Vagina (tissue), 2 donors: ENCODE results near the gene SYNGR2.

Experiments used
- POLR2A ChIP-seq, 2 donors: fragments of 450-650 bp; IDR thresholded peaks; one replicate each; pipeline ENCODE4 v1.6.1; 2017; ENCODE audit warnings: antibody characterized with exemption in 2 of 2, mild to moderate bottlenecking in 2 of 2, moderate library complexity in 2 of 2
- POLR2AphosphoS5 ChIP-seq, 2 donors: sonication (generic); formaldehyde crosslinking; IDR thresholded peaks; one replicate each; pipeline ENCODE4 v1.9.0; 2017; ENCODE audit warnings: antibody characterized with exemption in 2 of 2, mild to moderate bottlenecking in 2 of 2, low read depth in 1 of 2; ENCODE audit not compliant: insufficient read depth in 1 of 2
- TF ChIP-seq, protein P1 (sequence below), 3 experiments: fragments of 450-650 bp in 2 of 3; fragments of 200-600 bp in 1 of 3; sonication (generic) in 1 of 3; IDR thresholded peaks; one replicate each; pipeline ENCODE4 v1.5.1; 2017 to 2019; ENCODE audit warnings: antibody characterized with exemption in 3 of 3, mild to moderate bottlenecking in 2 of 3, moderate library complexity in 2 of 3

DNA sequence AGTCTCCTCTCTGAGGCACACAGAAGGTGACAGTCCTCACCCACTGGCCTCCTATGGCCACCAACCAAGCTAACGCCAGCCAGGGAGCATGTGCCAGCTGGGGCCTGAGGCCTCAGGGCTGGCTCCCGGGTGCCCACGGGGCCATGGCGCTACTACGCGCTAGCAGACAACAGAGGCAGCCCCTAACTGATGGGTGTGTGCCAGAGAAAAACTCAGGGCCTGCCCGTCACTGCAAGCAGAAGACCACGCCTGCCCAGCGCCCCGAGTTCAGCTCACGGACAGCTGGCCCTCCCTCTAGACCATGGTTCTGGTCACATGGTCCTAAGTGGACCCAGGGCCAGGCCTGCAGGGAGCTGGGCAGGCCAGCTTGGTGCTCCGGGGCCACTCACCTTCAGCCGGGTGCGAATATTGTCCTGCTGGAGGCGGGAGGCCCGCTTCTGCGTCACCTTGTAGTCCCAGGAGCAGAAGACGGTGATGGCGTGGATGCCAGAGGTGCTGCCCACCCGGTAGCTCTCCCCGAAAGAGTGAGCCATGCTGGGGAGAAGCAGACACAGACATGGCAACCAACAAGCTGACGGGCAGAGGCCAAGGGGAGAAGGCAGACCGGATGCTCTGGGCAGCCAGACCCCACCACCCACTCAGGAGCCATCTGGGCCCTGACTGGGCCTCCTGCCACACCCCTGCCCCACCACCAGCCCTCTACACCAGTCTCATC lies 46.0 kb upstream of the SYNGR2 start:
- TF ChIP-seq, protein P1, sequence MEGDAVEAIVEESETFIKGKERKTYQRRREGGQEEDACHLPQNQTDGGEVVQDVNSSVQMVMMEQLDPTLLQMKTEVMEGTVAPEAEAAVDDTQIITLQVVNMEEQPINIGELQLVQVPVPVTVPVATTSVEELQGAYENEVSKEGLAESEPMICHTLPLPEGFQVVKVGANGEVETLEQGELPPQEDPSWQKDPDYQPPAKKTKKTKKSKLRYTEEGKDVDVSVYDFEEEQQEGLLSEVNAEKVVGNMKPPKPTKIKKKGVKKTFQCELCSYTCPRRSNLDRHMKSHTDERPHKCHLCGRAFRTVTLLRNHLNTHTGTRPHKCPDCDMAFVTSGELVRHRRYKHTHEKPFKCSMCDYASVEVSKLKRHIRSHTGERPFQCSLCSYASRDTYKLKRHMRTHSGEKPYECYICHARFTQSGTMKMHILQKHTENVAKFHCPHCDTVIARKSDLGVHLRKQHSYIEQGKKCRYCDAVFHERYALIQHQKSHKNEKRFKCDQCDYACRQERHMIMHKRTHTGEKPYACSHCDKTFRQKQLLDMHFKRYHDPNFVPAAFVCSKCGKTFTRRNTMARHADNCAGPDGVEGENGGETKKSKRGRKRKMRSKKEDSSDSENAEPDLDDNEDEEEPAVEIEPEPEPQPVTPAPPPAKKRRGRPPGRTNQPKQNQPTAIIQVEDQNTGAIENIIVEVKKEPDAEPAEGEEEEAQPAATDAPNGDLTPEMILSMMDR (IDR thresholded peaks at IDR 0.05): no peak
- TF ChIP-seq POLR2A (IDR thresholded peaks at IDR 0.05) (no peak), POLR2AphosphoS5 (IDR thresholded peaks at IDR 0.05; ENCODE audit: insufficient read depth in 1 of 2, low read depth in 1 of 2) (no peak)
